ENCODE measurements around the gene PDE4D.

Gene PDE4D

GRCh38 chr5:59584858-59585846 lies 308.4 kb downstream of the PDE4D start:
- TF ChIP-seq POLR2AphosphoS5 (IDR thresholded peaks at IDR 0.05; ENCODE audit: low read depth, low read length) (no peak), SIN3A (IDR thresholded peaks at IDR 0.05; ENCODE audit: borderline replicate concordance, insufficient read depth, low read length) (no peak), TAF1 (IDR thresholded peaks at IDR 0.05; ENCODE audit: borderline replicate concordance, insufficient read depth, low read length) (no peak), FOXP2 (optimal IDR thresholded peaks at IDR 0.05; ENCODE audit: borderline replicate concordance, extremely low read depth, extremely low read length, insufficient read depth) (no peak)
- TF ChIP-seq, protein P1, sequence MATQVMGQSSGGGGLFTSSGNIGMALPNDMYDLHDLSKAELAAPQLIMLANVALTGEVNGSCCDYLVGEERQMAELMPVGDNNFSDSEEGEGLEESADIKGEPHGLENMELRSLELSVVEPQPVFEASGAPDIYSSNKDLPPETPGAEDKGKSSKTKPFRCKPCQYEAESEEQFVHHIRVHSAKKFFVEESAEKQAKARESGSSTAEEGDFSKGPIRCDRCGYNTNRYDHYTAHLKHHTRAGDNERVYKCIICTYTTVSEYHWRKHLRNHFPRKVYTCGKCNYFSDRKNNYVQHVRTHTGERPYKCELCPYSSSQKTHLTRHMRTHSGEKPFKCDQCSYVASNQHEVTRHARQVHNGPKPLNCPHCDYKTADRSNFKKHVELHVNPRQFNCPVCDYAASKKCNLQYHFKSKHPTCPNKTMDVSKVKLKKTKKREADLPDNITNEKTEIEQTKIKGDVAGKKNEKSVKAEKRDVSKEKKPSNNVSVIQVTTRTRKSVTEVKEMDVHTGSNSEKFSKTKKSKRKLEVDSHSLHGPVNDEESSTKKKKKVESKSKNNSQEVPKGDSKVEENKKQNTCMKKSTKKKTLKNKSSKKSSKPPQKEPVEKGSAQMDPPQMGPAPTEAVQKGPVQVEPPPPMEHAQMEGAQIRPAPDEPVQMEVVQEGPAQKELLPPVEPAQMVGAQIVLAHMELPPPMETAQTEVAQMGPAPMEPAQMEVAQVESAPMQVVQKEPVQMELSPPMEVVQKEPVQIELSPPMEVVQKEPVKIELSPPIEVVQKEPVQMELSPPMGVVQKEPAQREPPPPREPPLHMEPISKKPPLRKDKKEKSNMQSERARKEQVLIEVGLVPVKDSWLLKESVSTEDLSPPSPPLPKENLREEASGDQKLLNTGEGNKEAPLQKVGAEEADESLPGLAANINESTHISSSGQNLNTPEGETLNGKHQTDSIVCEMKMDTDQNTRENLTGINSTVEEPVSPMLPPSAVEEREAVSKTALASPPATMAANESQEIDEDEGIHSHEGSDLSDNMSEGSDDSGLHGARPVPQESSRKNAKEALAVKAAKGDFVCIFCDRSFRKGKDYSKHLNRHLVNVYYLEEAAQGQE (IDR thresholded peaks at IDR 0.05; ENCODE audit: insufficient read depth in 1 of 2, low read depth in 2 of 2, low read length in 2 of 2): no peak

DNA sequence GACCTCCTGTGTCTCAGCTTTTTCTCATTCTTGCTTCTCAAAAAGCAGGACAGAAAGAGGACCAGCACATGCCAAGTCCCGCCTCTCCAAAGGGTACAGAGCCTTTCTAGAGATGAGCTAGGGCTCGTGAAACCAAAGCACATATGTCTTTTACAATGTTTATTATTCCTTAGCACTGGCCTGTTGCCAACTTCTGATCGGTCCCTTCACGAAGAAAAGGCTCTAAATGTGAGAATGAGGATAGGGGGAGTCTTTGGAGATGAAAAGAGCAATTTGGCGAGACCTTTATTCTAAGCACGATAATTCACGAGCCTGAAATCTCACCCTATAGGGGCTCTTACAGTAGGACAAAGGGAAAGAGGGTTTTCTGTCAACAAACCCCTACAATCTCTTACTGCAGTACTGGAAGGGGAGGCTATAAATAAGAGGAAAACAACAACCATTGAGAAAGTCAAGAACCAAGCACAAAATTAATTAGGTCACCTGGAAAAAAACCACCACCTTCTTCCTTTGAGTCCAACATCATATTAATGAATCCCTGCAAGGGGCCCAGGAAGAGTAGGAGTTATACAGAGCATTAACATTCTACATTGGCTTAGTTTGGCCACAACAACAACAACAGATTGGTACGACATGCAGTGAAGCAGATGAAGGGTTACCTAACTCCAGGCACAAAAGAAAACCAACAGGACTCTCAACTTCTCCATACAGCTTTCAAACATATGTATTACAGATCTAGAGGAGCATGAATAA lies 309.5 kb downstream of the PDE4D start:
- TF ChIP-seq POLR2AphosphoS5 (IDR thresholded peaks at IDR 0.05; ENCODE audit: low read depth, low read length) (no peak), FOXP2 (optimal IDR thresholded peaks at IDR 0.05; ENCODE audit: borderline replicate concordance, extremely low read depth, extremely low read length, insufficient read depth) (no peak), SIN3A (IDR thresholded peaks at IDR 0.05; ENCODE audit: borderline replicate concordance, insufficient read depth, low read length) (no peak), TAF1 (IDR thresholded peaks at IDR 0.05; ENCODE audit: borderline replicate concordance, insufficient read depth, low read length) (no peak)
- TF ChIP-seq, protein P1 (IDR thresholded peaks at IDR 0.05; ENCODE audit: insufficient read depth in 1 of 2, low read depth in 2 of 2, low read length in 2 of 2): no peak

GRCh38 chr5:59583151-59583809 lies 310.2 kb downstream of the PDE4D start:
- TF ChIP-seq, protein P1 (IDR thresholded peaks at IDR 0.05; ENCODE audit: insufficient read depth in 1 of 2, low read depth in 2 of 2, low read length in 2 of 2): no peak
- TF ChIP-seq FOXP2 (optimal IDR thresholded peaks at IDR 0.05; ENCODE audit: borderline replicate concordance, extremely low read depth, extremely low read length, insufficient read depth) (no peak), TAF1 (IDR thresholded peaks at IDR 0.05; ENCODE audit: borderline replicate concordance, insufficient read depth, low read length) (no peak), SIN3A (IDR thresholded peaks at IDR 0.05; ENCODE audit: borderline replicate concordance, insufficient read depth, low read length) (no peak), POLR2AphosphoS5 (IDR thresholded peaks at IDR 0.05; ENCODE audit: low read depth, low read length) (no peak)

DNA sequence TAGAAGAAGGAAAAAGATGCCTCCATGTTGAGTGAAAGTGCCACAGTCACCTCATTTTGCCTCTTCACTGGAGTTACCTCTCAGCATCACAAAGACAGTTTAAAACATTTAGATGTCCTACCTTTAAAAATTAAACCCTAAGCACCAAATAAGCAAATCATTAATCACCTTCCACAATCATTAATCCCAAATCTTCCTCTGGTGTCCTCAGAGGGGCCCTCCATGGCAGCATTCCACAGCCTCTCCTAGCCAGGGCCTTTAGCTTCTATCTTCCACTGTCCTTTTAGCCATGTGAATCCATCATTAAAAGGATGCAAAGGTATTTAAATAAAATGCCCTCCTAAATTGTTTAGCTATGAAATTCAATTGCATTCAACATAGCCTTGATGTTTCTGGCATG lies 310.8 kb downstream of the PDE4D start:
- TF ChIP-seq SIN3A (IDR thresholded peaks at IDR 0.05; ENCODE audit: borderline replicate concordance, insufficient read depth, low read length) (no peak), TAF1 (IDR thresholded peaks at IDR 0.05; ENCODE audit: borderline replicate concordance, insufficient read depth, low read length) (no peak), POLR2AphosphoS5 (IDR thresholded peaks at IDR 0.05; ENCODE audit: low read depth, low read length) (no peak), FOXP2 (optimal IDR thresholded peaks at IDR 0.05; ENCODE audit: borderline replicate concordance, extremely low read depth, extremely low read length, insufficient read depth) (no peak)
- TF ChIP-seq, protein P1 (IDR thresholded peaks at IDR 0.05; ENCODE audit: insufficient read depth in 1 of 2, low read depth in 2 of 2, low read length in 2 of 2): no peak
